GM21528 (cell line): ENCODE results near the gene RAP1B.

Source experiments
- ATAC-seq: cut with Tn5 transposase; IDR thresholded peaks from one replicate; pipeline ENCODE4 v1.9.1; 2021; ENCODE audit warnings: mild to moderate bottlenecking, moderate library complexity; ENCODE audit not compliant: unreplicated experiment, low FRiP score

RAP1B gene

DNA sequence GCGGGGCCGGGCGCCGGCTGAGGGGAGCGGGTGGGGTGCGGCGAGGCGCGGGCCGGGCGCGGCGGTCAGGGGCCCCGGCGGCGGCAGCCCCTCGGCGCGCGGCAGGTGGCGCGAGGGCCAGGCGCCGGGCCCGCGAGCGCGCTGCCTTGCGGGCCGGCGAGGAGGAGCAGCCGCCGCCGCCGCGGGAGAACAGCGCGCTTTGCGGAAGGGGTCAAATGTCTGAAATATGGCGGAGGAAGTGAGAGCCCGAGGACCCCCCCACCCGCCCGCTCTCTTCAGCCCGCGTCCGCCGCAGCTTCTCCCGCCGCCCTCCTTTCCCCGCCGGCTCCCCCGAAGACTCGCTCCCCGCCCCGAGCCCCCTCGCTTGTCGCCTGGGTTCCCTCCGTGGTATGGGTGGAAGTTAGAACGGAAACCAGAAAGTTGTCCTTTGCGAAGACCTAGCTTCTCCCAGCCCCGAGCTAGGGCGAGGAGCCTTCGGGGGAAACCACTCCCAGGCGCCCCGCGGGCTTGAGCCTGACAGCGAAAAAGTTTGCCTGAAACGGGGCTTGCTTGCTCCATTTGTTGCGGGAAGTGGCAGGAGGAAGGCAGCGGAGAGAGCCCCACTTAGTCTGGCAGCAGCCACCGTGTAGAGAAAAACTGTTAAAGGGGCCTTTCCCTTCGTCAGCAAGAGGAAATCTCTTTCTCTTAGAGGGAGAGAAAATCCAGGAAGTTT, 551 bp downstream of the RAP1B start:
- peak; percentile 36 for ATAC-seq

DNA sequence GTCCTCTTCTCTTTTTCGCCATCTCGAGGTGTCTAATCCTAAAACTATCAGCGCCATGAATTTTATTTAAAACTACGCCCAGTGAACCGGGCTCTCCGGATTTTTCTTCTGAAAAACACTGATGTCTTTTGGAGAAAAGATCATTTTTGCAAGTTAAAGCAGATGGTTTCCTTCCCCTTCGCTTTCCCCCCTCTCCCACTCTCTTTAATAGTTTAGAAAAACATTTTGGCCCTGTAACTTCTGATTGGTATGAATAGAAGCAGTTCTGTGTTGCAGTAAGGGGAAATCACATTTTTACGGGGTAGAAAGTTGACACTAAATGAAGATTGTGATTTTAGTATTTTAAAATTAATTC, 1.1 kb downstream of the RAP1B start:
- no peak for ATAC-seq

DNA sequence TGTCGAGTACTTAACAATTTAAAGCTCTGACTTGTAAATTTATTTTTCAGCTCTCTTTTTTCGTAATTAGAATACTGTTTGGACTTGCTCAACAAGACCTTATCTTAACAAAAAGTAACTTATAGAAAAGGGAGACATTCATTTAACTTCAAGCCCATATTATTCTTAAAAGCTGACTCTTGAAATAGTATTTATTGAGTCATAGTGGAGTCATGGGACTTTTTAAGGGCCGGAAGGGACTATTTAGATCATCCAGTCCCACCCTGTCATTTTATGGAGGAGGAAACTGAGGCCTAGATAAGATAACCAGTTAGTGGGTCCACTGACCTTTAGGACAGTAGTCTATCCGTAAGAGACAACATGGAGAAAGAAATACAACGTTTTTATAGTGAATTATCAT, 1.5 kb downstream of the RAP1B start:
- ATAC-seq: no peak

DNA sequence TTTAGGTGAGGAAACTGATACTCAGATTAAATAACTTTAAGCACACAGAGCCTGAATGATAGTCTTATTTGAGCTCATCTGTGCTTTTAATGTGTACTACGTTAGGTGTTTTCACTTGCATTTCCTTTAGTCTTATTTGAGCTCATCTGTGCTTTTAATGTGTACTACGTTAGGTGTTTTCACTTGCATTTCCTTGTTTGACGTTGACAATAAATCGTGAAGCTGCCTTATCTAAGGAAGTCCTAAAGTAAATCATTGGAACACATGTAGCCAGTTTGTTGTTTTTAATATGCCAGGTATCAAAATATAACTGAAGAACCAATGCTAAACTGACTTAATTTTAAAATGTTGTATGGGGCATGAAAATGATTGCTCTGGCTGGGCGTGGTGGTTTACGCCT, 2.0 kb downstream of the RAP1B start:
- no peak for ATAC-seq

DNA sequence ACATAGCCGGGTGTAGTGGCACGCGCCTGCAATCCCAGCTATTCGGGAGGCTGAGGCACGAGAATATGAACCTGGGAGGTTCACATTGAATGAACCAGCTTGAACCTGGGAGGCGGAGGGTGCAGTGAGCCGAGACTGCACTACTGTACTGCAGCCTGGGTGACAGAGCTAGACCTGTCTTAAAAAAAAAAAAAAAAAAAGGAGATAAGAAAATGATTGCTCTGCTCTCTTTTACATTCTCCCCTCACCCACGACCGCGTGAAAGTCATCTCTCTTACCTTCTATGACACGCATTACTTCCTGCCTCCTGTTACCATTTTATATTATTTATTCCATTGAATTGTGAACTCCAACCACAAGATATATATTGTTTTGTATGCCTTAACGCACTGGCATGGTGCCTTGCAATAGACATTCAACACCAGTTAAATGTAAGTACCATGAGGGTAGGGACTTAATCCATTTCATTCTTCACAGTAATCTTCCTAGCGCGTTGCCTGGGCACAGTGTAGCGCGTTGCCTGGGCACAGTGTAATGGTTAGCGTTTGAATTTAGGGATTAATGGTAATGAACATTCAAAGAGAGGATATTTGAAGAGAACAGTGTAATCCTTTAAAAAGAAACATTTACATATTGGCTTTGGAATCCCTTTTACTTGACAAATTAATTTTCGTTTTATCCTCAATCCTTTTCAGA, 2.7 kb downstream of the RAP1B start:
- no peak for ATAC-seq

DNA sequence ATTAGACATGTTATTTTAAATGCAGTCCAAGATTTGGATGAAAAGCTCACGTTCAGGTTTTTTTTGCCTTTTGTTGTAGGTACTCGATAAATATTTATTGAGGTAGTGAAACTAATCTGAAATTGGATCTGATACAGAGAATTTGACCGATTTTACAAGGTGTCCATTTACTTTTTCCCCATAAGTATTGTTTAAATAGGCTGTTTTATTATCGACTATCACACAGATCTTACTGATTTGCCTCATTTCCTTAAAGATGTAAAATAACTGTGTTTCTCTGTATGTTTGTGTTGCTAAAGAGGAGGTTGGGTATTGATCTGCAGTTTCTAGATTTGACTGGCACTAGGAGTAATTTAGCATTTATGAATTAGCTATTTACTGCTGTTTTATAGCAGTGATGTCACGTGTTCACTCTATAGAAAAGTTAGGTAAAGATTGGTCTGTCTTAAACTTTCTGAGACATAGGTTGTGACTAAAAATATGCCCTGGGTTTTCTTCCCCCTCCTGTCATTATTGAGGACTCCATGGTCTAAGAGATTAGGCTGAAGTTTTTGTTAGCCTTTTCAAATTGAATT, 3.5 kb downstream of the RAP1B start:
- ATAC-seq: no peak

DNA sequence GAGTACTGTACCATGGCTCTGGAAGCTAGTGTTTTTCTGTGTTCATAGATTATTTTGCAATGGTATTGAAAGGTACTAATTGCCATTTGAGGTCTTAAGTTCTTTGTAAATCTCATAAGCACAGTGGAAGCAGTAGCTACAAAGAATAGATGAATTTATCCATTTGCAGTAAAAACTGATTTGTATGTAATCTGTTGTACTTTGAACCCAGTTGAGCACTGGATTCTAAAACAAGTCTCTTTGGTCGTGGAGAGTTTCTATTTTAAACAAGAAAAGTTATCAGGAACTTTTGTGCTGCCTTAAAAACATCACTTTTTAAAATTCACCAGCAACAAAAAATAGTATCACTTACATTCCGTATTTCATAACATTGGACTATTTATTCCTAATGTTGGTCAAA, 4.1 kb downstream of the RAP1B start:
- no peak for ATAC-seq

DNA sequence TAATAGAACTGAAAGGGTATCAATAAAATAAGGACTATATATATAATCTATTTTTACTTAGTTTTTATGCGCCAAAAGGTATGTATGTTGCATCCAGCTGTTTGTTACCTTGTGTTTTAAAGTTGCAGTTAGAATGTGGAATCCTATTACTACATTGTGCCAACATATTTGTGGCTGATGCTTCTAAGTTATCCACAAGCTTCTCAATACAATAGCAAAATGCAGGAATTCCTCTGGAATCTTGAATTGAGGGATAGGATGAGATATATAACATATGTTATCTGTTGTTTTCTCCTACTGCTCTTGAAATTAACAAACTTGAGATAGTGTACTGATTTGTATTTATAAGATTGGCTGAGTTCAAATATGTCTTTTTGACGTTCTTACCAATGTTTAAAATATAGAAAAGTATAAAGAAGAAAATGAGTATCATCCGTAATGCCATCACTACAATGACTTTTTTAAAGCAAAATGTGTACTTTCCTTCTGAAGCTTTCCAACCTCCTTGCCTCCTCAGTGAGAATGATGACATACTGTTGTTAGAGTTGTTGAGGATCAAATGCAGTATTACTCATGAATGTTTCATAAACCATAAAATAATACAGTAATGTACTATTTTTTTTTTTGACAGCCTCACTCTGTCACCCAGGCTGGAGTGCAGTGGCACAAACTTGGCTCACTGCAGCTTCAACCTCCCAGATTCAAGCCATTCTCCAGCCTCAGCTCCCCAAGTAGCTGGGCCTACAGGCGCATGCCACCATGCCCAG, 6.6 kb downstream of the RAP1B start:
- no peak for ATAC-seq

DNA sequence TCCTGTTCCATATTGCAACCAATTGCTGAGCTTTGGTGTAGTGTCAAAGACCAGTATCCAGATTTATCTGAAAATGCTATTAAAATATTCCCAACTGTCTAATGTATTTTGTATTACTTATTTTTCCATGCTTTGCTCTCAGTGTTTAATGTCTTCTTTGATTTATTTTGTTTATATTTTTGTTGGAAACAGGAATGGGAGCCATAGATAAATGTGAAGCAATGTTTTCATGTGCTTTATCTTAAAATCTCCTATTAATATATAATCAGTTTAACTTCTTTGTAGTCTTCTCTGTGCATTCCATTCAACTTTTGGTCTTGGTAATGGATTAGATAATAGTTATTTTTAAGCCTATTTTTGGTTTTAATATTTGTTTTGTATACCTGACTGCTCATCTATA, 8.8 kb downstream of the RAP1B start:
- no peak for ATAC-seq

DNA sequence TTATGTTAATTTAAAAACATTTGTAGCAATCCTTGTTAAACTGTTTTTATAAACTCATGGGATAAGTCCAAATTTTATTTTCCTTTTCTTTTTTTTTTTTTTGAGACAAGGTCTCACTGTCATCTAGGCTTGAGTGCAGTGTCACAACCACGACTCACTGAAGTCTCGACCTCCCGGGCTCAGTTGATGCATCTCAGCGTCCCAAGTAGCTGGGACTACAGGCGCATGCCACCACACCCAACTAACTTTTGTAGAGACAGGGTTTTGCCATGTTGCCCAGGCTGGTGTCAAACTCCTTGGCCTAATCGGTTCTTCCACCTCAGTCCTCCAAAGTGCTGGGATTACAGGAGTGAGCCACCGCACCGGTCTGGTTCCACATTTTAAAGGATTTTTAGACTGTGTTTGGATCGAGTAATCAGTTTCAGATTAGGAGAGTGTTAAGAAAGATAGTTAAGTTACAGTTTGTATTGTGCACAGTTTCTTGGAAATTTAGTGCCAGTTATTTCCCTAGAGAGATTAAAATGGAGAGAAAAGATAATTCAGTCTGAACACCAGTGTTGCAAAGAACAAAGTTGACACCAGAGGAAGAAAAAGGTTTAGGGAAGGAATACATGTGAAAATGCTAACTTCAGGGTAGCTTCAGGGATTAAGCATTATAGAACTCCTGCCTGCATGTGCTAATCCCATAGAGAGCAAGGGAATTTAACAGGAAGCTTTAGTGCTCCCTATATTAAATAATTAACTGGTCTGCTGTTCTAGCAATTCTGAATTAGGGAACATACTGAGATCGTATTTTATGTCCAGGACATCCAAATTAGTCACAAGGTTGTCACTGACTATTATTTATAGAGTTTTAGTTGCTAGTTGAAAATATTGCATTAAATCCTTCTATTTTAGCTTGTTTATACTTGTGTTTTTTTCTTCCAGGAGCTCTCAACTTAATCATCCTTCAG, 10.1 kb downstream of the RAP1B start:
- ATAC-seq: no peak

DNA sequence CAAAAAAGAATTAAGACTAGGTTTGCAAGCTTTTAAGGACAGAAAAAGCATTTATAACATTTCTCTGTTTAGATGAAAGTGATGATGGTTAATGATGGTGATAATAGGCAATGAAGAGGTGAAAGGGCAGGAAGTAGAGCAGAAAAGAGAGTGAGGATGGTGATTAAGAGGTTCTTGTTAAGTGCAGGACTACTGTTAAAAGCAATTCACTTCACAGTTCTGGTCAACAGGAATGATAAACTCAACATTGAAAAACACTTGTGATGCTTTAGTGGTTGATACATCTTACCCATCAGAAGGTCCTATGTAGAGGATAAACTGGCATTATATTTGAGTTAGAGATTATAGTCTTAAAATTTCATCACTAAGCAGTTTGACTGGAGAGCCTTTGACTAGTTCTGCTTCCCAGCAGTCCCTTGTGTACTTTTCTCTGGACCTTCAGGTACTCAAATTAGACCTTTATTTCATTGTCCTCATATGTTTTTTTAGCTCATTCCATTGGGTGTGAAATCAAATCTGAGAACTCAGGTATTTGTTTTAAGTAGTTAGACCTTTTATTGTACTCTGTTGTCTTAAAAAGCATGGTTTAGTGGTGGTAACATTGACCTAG, 10.9 kb downstream of the RAP1B start:
- no peak for ATAC-seq

DNA sequence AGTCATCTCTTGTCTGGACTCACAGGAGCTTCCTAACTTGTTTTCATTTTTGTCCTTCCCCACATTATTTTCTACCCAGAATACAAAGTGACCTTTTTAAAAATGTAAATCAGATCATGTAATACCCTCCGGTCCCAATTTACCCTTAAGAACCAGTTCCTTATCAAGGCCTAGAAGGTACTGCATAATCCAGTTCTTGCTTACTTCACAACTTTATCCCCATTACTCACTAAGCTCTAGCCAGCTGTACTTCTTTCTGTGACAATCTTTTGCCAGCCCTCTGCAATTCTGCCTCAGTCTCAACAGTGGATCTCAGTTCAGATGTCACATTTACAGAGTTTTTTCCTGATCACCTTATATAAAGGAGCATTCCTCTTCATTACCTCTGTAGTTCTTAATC, 11.6 kb downstream of the RAP1B start:
- no peak for ATAC-seq

DNA sequence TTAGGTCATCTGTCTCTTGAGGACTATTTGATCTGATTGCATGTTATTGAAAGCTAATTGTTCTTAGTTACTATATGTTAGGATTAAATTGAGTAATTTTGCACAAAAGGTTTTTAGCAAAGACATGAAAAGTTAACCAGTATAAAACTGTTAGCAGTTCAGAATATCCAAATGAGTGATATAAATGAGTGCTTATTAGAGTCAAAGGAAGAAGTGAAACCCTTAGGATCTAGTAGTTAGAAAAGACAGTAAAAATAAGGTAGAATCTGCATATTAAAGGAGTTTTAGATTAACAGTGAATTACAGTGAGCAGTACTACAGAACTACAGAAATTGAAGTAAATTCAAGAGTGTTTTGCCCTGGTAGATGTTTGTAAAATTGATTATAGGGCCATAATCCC, 12.4 kb downstream of the RAP1B start:
- ATAC-seq: no peak

DNA sequence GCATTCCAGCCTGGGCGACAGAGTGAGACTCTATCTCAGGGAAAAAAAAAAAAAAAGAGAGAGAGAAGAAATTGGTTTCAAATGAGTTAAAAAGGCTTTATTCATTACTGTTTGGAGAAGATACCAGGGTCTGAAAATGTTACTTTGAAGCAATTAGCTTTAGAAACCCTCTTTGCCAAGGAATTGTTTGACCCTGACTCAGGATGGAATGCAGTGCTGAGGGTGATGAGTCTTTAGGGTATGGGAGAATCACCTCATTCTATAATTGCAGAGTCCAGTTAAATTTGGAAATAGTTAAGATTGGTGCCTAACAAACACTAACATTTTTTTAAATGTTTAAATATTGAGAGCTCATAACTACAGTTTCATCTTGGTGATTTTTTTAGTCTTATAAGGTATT, 13.3 kb downstream of the RAP1B start:
- ATAC-seq: no peak

DNA sequence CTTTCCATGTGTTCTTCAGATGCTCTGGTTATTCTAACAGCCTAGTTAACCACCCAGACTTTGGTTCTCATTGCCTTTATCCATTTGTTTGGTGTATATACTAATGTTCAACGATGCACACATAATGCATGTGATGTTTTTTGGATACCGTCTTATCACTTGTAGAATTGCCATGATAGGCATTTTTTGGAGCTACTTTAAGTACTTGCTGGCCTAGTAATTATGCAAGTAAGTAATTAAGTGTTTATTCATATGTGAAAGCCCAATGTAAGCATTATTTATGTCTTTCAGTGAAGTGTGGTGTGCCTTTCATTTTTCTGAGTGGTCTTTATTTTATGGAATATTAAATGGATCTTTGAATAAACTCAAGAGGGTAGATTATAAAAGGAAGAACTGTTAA, 14.2 kb downstream of the RAP1B start:
- ATAC-seq: no peak

DNA sequence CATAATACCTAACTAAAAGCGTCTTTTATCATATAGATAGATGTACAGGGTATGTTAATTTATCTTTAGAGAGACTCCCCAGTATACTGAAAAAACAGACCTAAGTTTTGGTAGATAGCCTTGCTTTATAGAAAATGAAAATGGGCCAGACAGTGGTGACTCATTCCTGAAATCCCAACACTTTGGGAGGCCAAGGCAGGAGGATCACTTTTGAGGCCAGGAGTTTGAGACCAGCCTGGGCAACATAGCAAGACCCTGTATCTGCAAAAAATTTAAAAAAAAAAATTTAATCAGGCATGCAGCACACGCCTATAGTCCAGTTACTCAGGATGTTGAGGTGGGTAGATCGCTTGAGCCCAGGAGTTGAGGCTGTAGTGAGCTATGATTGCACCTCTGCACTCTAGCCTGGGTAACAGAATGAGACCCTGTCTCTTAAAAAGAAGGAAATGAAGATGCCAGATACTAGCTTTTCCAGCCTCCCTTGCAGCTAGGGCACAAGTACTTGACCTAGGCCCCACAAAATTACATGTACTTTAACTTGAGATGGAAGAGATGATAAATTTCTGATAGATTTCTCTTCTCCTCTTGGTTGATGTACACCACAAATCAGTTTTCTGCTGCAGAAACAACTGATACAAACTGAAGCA, 17.1 kb downstream of the RAP1B start:
- no peak for ATAC-seq

DNA sequence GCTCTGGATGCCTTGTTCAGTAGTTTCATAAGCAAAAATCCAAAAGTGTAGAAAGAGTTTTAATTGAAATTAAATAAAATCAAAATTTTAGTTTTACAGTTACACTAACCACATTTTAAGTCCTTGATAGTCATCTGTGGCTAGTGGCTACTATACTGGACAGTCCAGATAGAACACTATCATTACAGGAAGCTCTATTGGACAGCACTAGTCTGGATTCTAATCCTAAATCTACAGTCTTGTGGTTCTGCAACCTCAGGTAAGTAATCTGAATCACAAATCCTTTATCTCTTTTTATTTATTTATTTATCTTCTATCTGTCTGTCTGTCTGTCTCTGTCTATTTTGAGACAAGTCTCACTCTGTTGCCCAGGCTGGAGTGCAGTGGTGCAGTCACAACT, 18.0 kb downstream of the RAP1B start:
- no peak for ATAC-seq

DNA sequence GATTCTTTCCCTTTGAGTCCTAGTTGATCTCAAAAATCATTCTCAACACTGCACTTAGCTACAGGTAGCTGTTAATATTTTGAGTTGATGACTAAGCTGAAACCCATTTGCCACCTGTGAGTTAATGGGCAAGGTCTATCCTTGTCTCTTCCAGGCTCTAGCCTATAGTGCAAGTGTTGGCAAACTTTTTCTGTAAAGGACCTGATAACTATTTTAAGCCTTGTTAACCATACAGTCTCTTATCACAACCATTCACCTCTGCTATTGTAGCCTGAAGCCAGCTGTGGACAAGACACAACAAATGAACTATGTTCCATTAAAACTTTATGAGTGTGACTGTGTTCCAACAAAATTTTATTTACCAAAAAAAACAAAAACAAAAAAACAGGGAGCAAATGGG, 19.4 kb downstream of the RAP1B start:
- ATAC-seq: no peak

DNA sequence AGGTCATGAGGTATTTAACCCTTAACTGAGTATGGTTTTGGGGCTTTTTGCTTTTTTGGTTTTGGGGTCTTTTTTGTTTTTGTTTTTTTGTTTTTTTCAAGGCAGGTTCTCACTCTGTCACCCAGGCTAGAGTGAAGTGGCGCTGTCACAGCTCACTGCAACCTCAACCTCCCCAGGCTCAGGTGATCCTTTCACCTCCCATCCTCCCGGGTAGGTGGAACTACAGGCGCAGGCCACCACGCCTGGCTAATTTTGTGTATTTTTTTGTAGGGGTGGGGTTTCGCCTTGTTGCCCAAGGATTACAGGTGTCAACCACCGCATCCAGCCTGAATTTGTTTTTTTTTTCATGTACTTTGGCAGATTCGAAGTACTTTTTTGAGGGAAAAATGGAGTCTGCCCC, 19.9 kb downstream of the RAP1B start:
- ATAC-seq: no peak
